Measurements from ENCODE around the gene ZNF536. TPM values are rescaled to one million over a fixed set of nuclear protein-coding genes. Genes with fewer than 3 reads are reported as not detected.

The ZNF536 gene
- total RNA-seq, 1 experiment from 2014 or later = not detected

GRCh38 chr19:30523791-30524190, 151.6 kb downstream of the ZNF536 start:
- Histone ChIP-seq H3K27me3 (ENCODE audit: insufficient read depth, low read depth) (peaks cover 49% of the 10 kb centered on the region), H3K27ac (no peak overlapping the region), H3K36me3 (ENCODE audit: low read depth) (no peaks in the 10 kb centered on the region), H3K4me2 (no peak overlapping the region), H2AFZ (no peak overlapping the region), H3K4me1 (replicated peaks; ENCODE audit: insufficient read depth) (no peaks in the 10 kb centered on the region), H3F3A (ENCODE audit: insufficient read depth, low read depth) (no peaks in the 10 kb centered on the region), H3K79me2 (ENCODE audit: low read depth) (no peaks in the 10 kb centered on the region), H3K9me3 (ENCODE audit: insufficient read depth, low read depth) (no peaks in the 10 kb centered on the region), H3K4me3 (no peak overlapping the region), H4K20me1 (ENCODE audit: insufficient read depth) (no peaks in the 10 kb centered on the region), H3K9me2 (ENCODE audit: insufficient read depth) (no peaks in the 10 kb centered on the region)
- no peak for DNase-seq
- ChIA-PET POLR2A (ENCODE audit: unreplicated experiment) (no interaction called here), CTCF (no interaction called here)
- BruUV-seq (replicated peaks) = no TSS peak
- intact Hi-C loops (cut with micrococcal nuclease; ENCODE audit: unreplicated experiment) = no loop called here
- TF ChIP-seq EZH2 (IDR thresholded peaks at IDR 0.05; ENCODE audit: low read depth) = no peak
- no peak for TF ChIP-seq CTCF (conservative IDR thresholded peaks at IDR 0.05)

- TF ChIP-seq EZH2 (IDR thresholded peaks at IDR 0.05; ENCODE audit: low read depth) (no peak), CTCF (conservative IDR thresholded peaks at IDR 0.05) (no peak)
- no peak for DNase-seq
- intact Hi-C loops (cut with micrococcal nuclease; ENCODE audit: unreplicated experiment) = no loop called here
- H3K4me2 ChIP-seq = no peak overlapping the region
- H3F3A ChIP-seq (ENCODE audit: insufficient read depth, low read depth) = no peaks in the 10 kb centered on the region
- no peaks in the 10 kb centered on the region for H3K4me1 ChIP-seq (replicated peaks; ENCODE audit: insufficient read depth)
- H3K4me3 ChIP-seq = no peak overlapping the region
- POLR2A ChIA-PET (ENCODE audit: unreplicated experiment) = interaction anchor here (0.7 kb wide), 1 partner anchor 9 kb away, joined by 6 read pairs; no protein-coding TSS in a partner anchor
- CTCF ChIA-PET = no interaction called here
- no peaks in the 10 kb centered on the region for H3K9me3 ChIP-seq (ENCODE audit: insufficient read depth, low read depth)
- no peaks in the 10 kb centered on the region for H4K20me1 ChIP-seq (ENCODE audit: insufficient read depth)
- H3K27ac ChIP-seq = no peak overlapping the region
- H3K27me3 ChIP-seq (ENCODE audit: insufficient read depth, low read depth) = peaks cover 55% of the 10 kb centered on the region
- H3K9me2 ChIP-seq (ENCODE audit: insufficient read depth) = no peaks in the 10 kb centered on the region
- no TSS peak for BruUV-seq (replicated peaks)
- H3K36me3 ChIP-seq (ENCODE audit: low read depth) = no peaks in the 10 kb centered on the region
- H2AFZ ChIP-seq = no peak overlapping the region
- H3K79me2 ChIP-seq (ENCODE audit: low read depth) = no peaks in the 10 kb centered on the region
These were observed 153.2 kb downstream of the ZNF536 start for GRCh38 chr19:30525383-30525782.

- TF ChIP-seq CTCF (conservative IDR thresholded peaks at IDR 0.05) = no peak
- no peak for TF ChIP-seq EZH2 (IDR thresholded peaks at IDR 0.05; ENCODE audit: low read depth)
- Histone ChIP-seq H3F3A (ENCODE audit: insufficient read depth, low read depth) (no peaks in the 10 kb centered on the region), H4K20me1 (ENCODE audit: insufficient read depth) (no peaks in the 10 kb centered on the region), H3K4me3 (no peak overlapping the region), H2AFZ (no peak overlapping the region), H3K4me1 (replicated peaks; ENCODE audit: insufficient read depth) (no peaks in the 10 kb centered on the region), H3K36me3 (ENCODE audit: low read depth) (no peaks in the 10 kb centered on the region), H3K9me2 (ENCODE audit: insufficient read depth) (no peaks in the 10 kb centered on the region; the same call in 1 of the 2 replicates), H3K9me3 (ENCODE audit: insufficient read depth, low read depth) (no peaks in the 10 kb centered on the region), H3K79me2 (ENCODE audit: low read depth) (no peaks in the 10 kb centered on the region), H3K4me2 (no peak overlapping the region), H3K27ac (no peak overlapping the region), H3K27me3 (ENCODE audit: insufficient read depth, low read depth) (peaks cover 77% of the 10 kb centered on the region)
- intact Hi-C loops (cut with micrococcal nuclease; ENCODE audit: unreplicated experiment) = no loop called here
- POLR2A ChIA-PET (ENCODE audit: unreplicated experiment) = no interaction called here
- CTCF ChIA-PET = no interaction called here
- no peak for DNase-seq
- BruUV-seq (replicated peaks) = no TSS peak
These were observed 156.7 kb downstream of the ZNF536 start for GRCh38 chr19:30528919-30529318.
